ENCODE data around the gene CADM1.

- TF ChIP-seq NFXL1 (IDR thresholded peaks at IDR 0.05; ENCODE audit: borderline replicate concordance) (no peak), CTCF (IDR thresholded peaks at IDR 0.05 in 2 of 3, conservative IDR thresholded peaks at IDR 0.05 in 1 of 3; ENCODE audit: control insufficient read depth in 2 of 3, extremely low read depth in 1 of 3, insufficient read depth in 1 of 3, low read depth in 3 of 3, low read length in 3 of 3) (no peak), SREBF2 (IDR thresholded peaks at IDR 0.05; ENCODE audit: low read length) (no peak), POLR2A (IDR thresholded peaks at IDR 0.05; ENCODE audit: low read depth, low read length) (no peak), IKZF1 (conservative IDR thresholded peaks at IDR 0.05) (no peak), SMC3 (IDR thresholded peaks at IDR 0.05; ENCODE audit: borderline replicate concordance, low read length) (no peak), BACH1 (IDR thresholded peaks at IDR 0.05; ENCODE audit: borderline replicate concordance) (no peak), JUND (IDR thresholded peaks at IDR 0.05; ENCODE audit: low read depth, low read length) (no peak), CBX5 (IDR thresholded peaks at IDR 0.05; ENCODE audit: low read depth) (no peak), CHD4 (IDR thresholded peaks at IDR 0.05) (no peak), CEBPZ (IDR thresholded peaks at IDR 0.05; ENCODE audit: low read depth, low read length) (no peak), JUNB (IDR thresholded peaks at IDR 0.05) (no peak)
Observed at GRCh38 chr11:115266066-115266639, 238.1 kb downstream of the CADM1 start.
